HG02943 (cell line): ENCODE data around the gene SSMEM1.
"Not testable (repeated sequence)": the region's sequence is repeated elsewhere in the genome, so short reads cannot be mapped to it uniquely, and the experiment has no call there.

ENCODE experiments used
- ATAC-seq: cut with Tn5 transposase; IDR thresholded peaks from one replicate; pipeline ENCODE4 v1.9.1; 2021; ENCODE audit warnings: mild to moderate bottlenecking, low read depth, moderate library complexity; ENCODE audit not compliant: unreplicated experiment

SSMEM1 gene

DNA sequence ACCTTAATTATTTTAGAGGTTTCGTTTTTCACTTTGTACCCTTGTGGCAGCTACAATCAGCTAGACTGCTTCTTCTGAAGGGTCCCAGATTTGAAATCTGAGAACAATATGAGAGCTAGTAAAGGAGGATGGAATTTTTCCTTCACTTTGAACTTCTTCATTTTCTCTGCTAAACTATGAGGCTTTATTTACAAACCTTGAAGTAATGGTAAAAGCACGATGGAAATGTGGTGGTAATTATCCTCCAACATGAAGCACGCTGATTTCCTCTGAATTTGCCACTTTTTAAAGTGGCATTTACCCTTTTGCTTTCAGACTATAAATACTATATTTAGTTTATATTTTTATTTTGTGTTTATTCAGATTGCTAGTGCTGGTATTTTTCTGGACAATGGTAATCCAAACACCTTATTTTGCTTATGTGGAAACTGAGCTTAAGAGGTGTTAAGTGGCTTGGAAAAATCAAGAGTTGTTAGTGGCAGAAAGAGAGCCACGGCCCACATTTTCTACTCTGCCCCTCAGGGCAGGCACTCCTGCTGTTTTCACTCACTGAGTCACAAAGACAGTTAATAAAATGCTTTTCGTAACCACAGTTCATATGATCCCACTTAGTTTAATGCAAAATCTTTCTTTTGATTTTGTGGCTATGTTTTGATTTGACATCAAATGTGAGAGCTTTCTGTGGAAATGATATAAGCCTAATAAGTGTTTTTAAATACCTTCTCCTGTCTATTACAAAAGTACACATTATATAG is 2.7 kb downstream of the SSMEM1 start:
- ATAC-seq: no peak

DNA sequence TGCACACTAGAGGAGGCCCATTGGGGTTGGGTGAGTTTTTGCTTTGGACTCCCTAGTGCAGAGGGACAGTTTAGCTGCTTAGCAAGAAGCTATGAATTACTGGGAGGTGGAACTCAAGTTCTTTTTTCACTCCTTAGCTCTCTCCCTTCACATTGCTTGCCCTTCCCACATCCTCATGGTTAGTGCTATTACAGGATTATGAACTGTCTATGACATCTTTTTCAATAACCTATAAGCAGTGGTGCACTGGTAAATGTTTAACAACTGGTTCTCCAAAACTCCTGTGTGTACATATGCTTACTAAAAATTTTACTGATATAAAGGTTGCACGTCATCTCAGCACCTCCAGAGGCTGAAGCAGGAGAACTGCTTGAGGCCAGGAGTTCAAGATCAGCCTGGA is 6.2 kb downstream of the SSMEM1 start:
- no peak for ATAC-seq

DNA sequence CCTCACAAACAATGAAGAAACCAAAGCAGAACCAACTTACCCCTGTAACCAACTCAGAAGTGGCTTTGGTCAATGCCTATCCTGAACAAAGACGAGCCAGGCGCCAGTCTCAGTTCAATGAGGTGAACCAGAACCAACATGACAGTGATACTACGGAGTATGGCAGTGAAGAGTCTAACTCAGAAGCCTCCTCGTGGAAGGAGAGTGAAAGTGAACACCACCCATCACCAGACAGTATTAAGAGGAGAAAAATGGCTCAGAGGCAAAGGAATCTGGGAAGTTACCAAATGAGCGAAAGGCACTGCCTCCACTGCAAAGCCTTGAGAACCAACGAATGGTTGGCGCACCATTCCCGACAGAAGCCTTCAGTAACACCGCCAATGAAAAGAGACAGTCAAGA is 8.4 kb downstream of the SSMEM1 start:
- no peak for ATAC-seq

DNA sequence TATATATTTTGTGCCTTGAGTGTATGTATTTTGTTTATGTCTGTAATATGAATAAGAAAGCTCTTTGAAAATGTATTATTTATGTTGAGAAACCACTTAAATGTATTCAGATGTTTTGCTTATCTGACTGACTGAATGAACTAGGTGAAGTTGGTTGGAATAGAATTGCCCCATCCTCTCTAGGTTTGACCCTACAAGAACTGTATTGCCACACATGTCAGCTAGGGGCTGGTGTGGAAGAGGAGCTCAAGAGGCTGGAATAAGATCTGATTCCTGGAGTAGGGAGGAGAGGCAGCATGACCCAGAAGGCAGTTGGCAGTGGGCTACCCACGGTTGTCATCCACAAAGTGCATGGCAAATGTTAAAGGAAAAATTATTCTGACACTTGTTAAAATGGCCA is 9.1 kb downstream of the SSMEM1 start:
- ATAC-seq: no peak

DNA sequence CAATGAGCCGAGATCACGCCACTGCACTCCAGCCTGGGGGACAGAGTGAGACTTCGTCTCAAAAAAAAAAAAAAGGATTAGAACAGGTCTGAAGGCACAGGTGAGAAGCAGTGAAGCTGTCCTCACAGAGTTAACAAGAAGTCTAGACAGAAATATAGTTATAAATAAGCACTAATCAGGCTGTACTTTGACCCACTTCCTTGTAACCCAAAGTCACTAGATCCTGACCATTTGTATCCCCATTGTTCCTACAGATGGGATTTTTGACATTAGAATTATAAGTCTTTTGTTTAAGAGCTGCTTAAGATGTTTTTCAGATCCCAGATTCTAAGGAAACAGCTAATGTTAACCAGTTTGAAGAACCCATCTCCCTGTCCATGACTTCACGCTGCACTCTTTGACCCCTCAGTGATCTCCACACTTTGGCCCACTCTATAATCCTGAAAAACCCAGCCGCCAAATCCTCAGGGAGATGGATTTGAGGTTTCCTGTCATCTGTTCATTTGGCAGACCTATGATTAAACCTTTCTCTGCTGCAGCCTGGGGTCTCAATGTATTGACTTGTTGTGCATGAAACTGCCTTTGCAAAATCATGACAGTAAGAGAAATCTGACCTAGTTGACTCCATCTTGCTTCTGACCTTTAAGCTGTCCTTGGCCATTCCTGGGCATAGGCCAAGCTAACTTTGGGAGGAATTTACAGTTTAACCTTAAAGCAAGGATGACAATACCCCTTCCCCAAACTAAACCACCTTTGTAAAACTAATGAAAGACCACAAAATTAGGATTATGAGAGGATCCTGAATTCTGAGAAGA is 11.4 kb downstream of the SSMEM1 start:
- no peak for ATAC-seq

DNA sequence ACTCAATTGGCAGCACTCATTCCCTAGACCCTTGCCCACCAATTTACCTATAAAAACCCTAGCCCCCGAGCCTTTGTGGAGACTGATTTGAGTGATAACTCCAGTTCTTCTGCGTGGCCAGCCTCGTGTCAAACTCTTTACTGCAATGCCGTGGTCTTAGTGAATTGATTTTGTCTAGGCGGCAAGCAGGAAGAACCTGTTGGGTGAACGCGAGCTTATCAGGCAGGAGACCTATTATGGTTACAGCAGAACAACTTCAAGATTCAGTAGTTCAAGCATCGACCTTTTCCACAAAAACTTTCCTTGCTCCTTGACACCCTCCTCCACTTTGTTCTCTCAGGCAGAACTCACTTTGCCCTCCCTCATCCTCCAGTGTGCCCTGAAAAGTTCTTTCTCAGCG is 12.2 kb downstream of the SSMEM1 start:
- ATAC-seq: no peak

DNA sequence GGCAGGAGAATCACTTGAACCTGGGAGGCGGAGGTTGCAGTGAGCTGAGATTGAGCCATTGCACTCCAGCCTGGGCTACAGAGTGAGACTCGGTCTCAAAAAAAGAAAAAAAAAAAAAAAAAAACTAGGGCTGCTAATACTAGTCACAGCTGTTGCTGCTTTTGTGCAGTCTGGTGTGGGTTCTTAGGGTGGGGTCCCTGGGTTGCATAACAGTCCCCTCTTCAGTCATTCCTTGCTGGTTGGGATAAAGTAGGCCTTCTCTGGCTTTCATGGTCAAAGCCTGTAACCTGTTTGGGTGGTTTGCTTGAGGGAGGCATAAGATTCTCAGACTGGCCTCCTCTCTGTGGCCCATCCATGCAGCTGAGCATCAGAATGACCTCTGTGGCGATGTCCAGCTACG is 14.1 kb downstream of the SSMEM1 start:
- ATAC-seq: no peak

DNA sequence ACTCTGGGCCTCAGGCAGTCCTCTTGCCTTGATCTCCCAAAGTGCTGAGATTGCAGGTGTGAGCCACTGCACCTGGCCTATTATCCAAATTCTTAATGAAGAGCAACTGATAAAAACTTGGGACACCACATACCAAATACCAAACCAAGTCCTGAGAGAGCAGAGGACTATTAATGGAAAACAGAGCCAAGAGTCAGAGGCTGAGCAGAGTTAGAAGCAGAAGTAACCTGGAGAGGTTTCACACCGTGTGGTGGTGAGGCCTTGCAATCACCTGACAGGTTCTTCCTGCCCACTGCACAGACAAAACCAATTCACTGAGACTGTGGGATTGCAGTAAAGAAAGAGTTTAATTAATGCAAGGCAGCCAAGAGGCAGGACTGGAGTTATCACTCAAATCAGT is 16.0 kb downstream of the SSMEM1 start:
- ATAC-seq: no peak

DNA sequence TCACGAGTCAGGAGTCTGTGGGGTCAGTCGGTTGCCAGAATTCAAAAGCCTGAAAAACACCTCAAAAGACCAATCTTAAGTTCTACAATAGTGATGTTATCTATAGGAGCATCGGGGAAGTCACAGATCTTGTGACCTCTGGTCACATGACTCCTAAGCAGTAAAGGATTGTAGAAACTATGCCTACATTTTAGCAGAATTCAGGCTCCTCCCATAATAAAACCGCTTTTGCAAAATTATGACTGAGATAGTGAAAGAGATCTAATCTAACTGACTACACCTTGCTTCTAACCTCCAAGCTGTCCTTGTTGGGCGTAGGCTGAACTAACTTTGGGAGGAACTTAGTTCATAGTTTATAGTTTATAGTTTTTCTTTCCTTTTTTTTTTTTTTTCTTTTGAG is 16.6 kb downstream of the SSMEM1 start:
- no peak for ATAC-seq

DNA sequence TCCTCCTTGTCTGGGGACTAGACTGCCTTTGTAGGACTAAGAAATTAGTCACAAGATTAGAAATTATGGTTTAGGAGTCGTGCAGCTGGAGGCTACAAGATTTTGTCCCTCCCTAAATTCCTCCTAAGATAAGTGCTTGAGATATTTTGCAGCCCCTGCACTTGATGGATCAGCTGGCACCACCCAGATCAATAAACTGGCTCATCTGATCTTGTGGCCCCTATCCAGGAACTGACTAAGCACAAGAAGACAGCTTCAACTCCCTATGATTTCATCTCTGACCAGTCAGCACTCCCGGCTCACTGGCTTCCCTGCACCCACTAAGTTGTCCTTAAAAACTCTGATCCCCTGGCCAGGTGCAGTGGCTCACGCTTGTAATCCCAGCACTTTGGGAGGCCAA is 17.3 kb downstream of the SSMEM1 start:
- not testable (repeated sequence) for ATAC-seq

DNA sequence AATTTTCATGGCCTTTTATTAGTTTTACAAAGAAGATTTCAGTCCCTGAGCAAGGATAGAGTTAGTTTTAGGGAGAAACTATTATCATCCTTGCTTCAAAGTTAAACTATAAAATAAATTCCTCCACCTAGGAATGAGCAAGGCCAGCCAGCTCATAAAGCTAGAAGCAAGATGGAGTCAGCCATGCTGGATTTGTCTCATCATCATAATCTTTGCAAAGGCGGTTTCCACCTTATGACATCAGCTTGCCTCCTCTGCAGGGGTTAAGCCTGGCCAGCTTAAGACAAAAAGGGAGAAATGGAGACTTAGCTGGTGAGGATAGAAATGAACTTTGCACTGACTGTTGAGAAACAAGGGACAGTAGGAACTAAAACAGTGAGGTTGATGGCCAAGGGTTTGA is 18.7 kb downstream of the SSMEM1 start:
- ATAC-seq: no peak

DNA sequence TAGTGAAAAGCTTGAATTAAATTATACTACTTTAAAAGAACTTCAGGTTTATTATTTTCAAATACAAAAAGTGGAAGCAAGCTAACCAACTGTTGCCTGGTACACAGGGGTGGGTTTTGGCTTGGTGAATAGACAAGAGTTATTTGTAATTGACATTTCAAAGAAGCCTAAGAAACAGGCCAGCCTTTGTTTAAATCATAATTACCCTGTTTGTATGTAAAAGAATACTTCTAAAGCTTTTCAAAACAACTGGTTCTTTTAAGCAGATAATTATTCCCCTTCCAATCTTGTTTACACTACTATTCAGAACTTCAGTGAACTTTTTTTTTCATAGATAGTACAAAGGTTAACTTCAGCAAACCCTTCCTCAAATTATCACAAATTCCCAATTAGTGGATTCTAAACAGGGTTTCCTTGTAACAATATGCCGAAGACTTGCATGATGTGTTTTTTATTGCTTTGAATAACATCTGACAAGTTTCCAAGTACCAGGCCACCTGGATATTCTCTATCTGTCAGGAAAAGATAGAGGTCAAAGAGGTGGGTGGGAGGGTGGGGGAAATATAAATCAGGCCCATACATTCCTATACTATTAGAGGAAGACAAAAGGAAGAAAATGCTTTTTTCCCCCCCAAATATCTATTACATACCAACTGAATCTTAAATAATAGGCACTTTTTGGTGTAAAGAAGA is 20.4 kb downstream of the SSMEM1 start:
- ATAC-seq: no peak

DNA sequence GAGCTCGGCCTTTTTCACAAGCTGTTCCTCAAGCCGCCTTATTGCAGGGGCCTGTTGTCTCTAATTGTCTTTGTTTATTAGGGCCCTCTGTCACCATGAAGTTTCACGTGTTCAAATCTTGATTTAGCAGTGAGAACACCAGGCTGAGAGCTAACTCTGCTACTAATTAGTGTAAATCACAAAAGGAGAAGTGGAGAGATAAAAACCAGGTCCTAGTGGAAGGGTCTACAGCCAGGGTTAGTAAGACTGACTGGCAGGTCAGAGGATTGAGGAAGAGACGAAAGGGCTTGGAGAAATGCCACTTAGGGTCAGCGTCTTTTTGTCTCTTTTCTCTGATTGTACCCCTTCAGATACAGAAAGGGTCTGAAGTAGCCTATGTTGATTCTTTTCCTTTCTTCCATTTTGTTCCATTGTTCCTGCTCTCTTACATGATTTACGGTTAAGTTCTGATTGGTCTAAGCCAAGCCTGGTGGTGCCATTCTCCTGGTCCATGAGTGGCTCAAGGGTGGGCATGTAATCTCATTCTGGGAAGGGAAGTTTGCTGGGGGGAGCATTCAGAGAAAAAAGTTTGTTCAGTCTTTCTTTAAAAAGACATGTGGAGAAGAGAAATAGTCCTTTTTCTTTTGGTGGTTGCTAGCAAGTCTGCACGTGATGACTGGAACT is 21.3 kb downstream of the SSMEM1 start:
- ATAC-seq: no peak

DNA sequence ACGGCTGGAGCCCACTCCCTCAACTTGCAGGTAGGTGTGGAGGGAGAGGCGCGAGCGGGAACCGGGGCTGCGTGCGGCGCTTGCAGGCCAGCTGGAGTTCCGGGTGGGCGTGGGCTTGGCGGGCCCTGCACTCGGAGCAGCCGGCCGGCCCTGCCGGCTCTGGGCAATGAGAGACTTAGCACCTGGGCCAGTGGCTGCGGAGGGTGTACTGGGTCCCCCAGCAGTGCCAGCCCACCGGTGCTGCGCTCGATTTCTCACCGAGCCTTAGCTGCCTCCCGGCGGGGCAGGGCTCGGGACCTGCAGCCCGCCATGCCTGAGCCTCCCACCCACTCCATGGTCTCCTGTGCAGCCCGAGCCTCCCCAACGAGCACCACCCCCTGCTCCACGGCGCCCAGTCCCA is 22.3 kb downstream of the SSMEM1 start:
- not testable (repeated sequence) for ATAC-seq

DNA sequence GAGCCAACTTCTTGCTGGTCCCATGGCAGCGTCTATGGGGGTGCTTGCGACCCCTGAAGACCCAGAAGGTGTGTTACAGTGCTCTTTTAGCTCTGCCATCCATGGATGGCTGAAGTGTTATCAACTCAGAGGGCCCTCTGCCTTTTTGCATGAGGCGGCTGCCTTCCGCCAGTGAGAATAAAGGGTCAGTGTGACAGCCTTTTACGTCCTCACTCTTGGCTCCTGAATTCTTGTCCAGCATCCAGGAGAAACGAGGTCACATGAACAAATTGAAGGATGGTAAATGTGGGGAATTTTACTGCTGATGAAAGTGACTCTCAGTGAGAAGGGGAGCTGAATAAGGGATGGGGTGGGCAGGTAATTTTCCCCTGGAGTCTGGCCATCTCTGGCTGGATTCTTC is 24.1 kb downstream of the SSMEM1 start:
- ATAC-seq: no peak

DNA sequence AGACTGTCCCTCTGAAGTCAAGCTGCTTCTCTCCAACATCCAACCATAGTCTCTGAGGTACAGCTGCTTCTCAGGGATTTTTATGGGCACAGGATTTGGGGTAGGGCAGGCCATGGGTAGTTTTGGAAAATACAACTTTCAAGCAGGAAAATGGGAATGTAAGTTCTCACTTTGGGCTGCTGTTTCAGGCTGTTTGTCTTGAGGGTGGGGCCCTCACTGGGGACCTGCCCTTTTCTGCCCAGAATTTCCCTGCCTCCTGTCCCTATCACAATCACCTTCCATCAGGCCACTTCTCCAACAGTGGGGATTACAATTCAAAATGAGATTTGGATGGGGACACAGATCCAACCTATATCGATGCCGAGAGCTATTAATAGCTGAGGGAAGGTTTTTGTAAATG is 24.5 kb downstream of the SSMEM1 start:
- ATAC-seq: no peak

DNA sequence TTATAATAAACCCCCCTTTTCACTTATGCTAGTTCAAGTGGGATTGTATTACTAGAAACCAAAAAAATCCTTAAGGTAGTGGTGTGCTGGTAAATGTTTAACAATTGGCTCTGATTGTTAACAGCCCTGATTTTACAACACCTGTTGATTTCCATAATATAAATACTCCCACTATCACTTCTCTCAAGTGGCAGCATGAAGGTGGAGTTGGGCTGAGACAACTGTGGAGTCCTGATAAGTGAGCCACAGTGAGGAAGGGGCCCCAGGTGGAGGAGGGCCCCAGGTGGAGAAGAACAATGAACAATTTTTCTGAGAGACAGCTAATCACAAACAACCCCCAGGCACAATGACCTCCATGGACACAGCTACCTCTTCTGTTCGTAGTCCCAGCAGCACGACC is 26.4 kb downstream of the SSMEM1 start:
- ATAC-seq: no peak

DNA sequence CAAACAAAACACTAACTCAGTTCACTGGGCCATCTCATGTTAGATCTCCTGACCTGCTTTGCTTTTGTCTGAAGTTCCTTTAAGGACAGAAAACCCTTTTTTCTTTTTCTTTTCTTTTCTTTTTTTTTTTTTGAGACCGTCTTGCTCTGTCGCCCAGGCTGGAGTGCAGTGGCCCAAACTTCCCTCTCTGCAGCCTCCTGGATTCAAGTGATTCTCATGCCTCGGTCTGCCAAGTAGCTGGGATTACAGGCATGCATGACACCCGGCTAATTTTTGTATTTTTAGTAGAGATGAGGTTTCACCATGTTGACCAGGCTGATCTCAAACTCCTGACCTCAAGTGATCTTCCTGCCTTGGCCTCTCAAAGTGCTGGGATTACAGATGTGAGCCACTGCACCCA is 28.7 kb downstream of the SSMEM1 start:
- not testable (repeated sequence) for ATAC-seq

DNA sequence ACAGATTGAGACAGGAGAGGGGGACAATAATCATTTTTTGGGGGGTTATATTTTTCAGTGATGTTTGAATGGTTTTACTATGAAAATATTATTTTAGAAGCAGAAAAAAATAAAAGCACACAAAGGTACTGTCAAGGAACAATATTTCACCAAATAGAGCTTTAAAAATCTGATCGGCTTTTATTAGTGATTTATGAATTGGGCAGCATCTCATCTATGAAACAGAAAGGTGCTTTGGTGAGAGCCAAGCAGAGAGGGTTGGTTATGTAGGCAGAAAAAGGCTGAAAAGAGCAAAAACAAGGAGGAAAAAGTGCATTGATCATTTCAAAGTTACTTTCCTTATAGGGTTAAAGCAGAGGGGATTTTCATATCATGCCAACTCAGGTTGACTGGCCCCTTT is 32.6 kb downstream of the SSMEM1 start:
- ATAC-seq: no peak

DNA sequence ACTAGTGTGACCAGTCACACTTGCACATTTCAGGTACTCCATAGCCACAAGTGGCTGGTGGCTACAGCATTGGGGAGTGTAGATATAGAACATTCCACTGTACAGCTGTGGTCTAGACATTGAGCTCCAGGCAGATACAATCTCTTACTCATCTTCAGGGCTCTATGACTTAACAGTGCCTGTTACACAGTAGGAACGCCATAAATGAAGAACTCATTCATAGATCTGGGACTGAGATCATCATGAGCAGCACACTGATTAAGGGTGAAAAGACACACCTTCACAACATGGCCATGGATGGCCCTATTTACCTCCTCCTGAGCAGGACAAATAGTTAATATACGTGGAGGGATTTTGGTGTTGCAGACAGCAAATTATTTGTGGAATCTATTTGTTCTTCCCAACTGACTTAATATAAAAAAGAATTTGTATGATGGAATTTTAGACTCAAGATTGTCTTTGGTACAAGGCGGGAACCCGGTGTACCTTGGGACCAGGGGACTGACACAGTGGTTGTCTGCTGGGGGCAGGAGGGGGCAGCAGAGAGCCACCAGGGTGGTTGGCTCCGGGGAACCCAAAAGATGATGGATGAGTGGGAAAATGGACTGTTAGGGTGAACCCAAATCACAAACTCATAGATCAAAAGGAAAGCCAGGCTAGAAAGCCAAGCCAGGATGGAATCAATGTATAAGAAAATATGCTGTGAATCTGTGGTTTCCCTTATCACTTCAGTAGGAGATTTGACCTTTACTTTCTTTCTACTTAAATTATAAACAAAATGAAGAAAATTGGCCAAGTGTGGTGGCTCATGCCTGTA is 34.7 kb downstream of the SSMEM1 start:
- ATAC-seq: no peak
